Measurements from ENCODE around the gene PTPRG. TPM values are rescaled to one million over a fixed set of nuclear protein-coding genes. Genes with fewer than 3 reads are reported as not detected.

Gene PTPRG
- total and polyA plus RNA-seq, 4 donors, result 3.6 to 35.6 (median 8.1) TPM

DNA sequence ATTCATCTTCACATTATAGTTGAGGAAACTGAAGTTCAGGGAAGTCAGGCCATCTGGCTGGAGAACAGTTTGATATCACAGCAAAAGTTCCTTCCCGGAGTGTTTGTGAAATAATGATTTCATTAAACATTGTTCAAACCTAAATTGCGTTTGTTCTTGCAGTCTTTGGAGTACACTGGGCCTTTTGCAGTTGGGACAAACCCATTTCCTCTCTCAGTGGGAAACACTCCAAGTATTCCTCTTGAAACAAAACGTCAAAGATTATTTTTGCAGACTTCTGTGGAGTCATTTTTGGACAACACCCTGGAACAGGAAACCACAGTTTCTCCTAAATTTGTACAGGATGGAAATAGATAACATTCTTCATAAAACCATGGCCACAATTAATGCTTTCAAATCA is 287.5 kb downstream of the PTPRG start:
- Histone ChIP-seq H3K9ac (ENCODE audit: low read depth in 1 of 2, low read length in 2 of 2) (no peak overlapping the region), H3K4me1 (ENCODE audit: control insufficient read depth in 4 of 4, insufficient read depth in 4 of 4, low read length in 3 of 4) (peaks cover 5 to 23% (median 17%) of the 10 kb centered on the region in 4 donors), H3K4me3 (ENCODE audit: low read depth in 1 of 3, low read length in 3 of 3) (no peak overlapping the region), H3K36me3 (ENCODE audit: control insufficient read depth in 4 of 4, insufficient read depth in 3 of 4, low read depth in 1 of 4, low read length in 3 of 4) (no peaks in the 10 kb centered on the region), H3K9me3 (ENCODE audit: control insufficient read depth in 4 of 4, low read length in 3 of 4) (no peaks in the 10 kb centered on the region), H3K27ac (ENCODE audit: low read depth in 1 of 2, low read length in 2 of 2) (peak overlapping the region; percentile 57 to 70), H3K27me3 (ENCODE audit: control insufficient read depth in 4 of 4, insufficient read depth in 4 of 4, low read length in 3 of 4) (no peaks in the 10 kb centered on the region)
- 4% methylated on average over 3 of the region's 3 CpGs for WGBS
- DNase-seq (ENCODE audit: low spot score), result no peak
- TF ChIP-seq, protein P1, sequence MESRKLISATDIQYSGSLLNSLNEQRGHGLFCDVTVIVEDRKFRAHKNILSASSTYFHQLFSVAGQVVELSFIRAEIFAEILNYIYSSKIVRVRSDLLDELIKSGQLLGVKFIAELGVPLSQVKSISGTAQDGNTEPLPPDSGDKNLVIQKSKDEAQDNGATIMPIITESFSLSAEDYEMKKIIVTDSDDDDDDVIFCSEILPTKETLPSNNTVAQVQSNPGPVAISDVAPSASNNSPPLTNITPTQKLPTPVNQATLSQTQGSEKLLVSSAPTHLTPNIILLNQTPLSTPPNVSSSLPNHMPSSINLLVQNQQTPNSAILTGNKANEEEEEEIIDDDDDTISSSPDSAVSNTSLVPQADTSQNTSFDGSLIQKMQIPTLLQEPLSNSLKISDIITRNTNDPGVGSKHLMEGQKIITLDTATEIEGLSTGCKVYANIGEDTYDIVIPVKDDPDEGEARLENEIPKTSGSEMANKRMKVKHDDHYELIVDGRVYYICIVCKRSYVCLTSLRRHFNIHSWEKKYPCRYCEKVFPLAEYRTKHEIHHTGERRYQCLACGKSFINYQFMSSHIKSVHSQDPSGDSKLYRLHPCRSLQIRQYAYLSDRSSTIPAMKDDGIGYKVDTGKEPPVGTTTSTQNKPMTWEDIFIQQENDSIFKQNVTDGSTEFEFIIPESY (IDR thresholded peaks at IDR 0.05), result no peak
- TF ChIP-seq YY1 (IDR thresholded peaks at IDR 0.05) (no peak), SP1 (IDR thresholded peaks at IDR 0.05) (peak; percentile 48), EGR1 (IDR thresholded peaks at IDR 0.05; ENCODE audit: low read depth in 2 of 2) (no peak), GABPA (IDR thresholded peaks at IDR 0.05 in 1 of 2, conservative IDR thresholded peaks at IDR 0.05 in 1 of 2) (no peak), RXRA (IDR thresholded peaks at IDR 0.05) (peak; percentile 14 to 38), FOXA1 (IDR thresholded peaks at IDR 0.05) (no peak), JUND (IDR thresholded peaks at IDR 0.05) (no peak), HNF4G (IDR thresholded peaks at IDR 0.05) (no peak), FOXA2 (IDR thresholded peaks at IDR 0.05) (no peak), NR2F2 (IDR thresholded peaks at IDR 0.05) (peak; percentile 79), HNF4A (conservative IDR thresholded peaks at IDR 0.05) (no peak), RAD21 (IDR thresholded peaks at IDR 0.05) (peak; percentile 37 to 62), TAF1 (conservative IDR thresholded peaks at IDR 0.05) (no peak)
- TF ChIP-seq, protein P2, sequence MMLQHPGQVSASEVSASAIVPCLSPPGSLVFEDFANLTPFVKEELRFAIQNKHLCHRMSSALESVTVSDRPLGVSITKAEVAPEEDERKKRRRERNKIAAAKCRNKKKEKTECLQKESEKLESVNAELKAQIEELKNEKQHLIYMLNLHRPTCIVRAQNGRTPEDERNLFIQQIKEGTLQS (IDR thresholded peaks at IDR 0.05), result no peak
- TF ChIP-seq, protein P3, sequence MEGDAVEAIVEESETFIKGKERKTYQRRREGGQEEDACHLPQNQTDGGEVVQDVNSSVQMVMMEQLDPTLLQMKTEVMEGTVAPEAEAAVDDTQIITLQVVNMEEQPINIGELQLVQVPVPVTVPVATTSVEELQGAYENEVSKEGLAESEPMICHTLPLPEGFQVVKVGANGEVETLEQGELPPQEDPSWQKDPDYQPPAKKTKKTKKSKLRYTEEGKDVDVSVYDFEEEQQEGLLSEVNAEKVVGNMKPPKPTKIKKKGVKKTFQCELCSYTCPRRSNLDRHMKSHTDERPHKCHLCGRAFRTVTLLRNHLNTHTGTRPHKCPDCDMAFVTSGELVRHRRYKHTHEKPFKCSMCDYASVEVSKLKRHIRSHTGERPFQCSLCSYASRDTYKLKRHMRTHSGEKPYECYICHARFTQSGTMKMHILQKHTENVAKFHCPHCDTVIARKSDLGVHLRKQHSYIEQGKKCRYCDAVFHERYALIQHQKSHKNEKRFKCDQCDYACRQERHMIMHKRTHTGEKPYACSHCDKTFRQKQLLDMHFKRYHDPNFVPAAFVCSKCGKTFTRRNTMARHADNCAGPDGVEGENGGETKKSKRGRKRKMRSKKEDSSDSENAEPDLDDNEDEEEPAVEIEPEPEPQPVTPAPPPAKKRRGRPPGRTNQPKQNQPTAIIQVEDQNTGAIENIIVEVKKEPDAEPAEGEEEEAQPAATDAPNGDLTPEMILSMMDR (IDR thresholded peaks at IDR 0.05; ENCODE audit: low read depth, low read length, missing input control), result no peak
- TF ChIP-seq, protein P4, sequence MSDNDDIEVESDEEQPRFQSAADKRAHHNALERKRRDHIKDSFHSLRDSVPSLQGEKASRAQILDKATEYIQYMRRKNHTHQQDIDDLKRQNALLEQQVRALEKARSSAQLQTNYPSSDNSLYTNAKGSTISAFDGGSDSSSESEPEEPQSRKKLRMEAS (IDR thresholded peaks at IDR 0.05), result no peak
- TF ChIP-seq, protein P5, sequence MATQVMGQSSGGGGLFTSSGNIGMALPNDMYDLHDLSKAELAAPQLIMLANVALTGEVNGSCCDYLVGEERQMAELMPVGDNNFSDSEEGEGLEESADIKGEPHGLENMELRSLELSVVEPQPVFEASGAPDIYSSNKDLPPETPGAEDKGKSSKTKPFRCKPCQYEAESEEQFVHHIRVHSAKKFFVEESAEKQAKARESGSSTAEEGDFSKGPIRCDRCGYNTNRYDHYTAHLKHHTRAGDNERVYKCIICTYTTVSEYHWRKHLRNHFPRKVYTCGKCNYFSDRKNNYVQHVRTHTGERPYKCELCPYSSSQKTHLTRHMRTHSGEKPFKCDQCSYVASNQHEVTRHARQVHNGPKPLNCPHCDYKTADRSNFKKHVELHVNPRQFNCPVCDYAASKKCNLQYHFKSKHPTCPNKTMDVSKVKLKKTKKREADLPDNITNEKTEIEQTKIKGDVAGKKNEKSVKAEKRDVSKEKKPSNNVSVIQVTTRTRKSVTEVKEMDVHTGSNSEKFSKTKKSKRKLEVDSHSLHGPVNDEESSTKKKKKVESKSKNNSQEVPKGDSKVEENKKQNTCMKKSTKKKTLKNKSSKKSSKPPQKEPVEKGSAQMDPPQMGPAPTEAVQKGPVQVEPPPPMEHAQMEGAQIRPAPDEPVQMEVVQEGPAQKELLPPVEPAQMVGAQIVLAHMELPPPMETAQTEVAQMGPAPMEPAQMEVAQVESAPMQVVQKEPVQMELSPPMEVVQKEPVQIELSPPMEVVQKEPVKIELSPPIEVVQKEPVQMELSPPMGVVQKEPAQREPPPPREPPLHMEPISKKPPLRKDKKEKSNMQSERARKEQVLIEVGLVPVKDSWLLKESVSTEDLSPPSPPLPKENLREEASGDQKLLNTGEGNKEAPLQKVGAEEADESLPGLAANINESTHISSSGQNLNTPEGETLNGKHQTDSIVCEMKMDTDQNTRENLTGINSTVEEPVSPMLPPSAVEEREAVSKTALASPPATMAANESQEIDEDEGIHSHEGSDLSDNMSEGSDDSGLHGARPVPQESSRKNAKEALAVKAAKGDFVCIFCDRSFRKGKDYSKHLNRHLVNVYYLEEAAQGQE (IDR thresholded peaks at IDR 0.05), result no peak

Measured in liver (tissue), 9 donors.